ENCODE data around the gene ANKFY1.

DNA sequence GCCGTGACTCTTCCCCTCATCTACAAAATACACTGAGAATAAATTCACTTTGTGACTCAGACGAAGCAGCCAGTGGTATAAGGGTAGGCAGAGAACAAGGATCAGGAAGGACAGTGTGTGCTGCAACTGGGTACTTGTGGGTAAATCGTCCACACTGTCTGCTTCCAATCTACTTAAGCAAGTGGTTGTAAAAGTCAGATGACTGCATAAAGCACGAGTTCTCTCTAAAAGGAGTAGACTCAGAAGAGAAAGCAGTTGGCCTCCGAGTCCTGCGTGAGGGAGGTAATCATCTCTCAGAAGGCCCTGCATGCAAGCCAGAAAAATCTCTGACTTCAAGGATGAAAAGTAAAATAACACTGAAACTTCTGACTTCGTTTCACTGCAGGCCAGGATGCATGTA, 43.1 kb downstream of the ANKFY1 start:
- TF ChIP-seq, protein P1, sequence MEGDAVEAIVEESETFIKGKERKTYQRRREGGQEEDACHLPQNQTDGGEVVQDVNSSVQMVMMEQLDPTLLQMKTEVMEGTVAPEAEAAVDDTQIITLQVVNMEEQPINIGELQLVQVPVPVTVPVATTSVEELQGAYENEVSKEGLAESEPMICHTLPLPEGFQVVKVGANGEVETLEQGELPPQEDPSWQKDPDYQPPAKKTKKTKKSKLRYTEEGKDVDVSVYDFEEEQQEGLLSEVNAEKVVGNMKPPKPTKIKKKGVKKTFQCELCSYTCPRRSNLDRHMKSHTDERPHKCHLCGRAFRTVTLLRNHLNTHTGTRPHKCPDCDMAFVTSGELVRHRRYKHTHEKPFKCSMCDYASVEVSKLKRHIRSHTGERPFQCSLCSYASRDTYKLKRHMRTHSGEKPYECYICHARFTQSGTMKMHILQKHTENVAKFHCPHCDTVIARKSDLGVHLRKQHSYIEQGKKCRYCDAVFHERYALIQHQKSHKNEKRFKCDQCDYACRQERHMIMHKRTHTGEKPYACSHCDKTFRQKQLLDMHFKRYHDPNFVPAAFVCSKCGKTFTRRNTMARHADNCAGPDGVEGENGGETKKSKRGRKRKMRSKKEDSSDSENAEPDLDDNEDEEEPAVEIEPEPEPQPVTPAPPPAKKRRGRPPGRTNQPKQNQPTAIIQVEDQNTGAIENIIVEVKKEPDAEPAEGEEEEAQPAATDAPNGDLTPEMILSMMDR (IDR thresholded peaks at IDR 0.05; ENCODE audit: low read length), result no peak
- no peak for TF ChIP-seq EZH2 (optimal IDR thresholded peaks at IDR 0.05; ENCODE audit: low read depth, low read length)
